Measurements from ENCODE around the gene GAGE10. TPM values are rescaled to one million over a fixed set of nuclear protein-coding genes. Genes with fewer than 3 reads are reported as not detected.

GAGE10 gene
- total and polyA plus RNA-seq, 9 of the 15 experiments (the other 6 are each of a cell fraction or from before 2014, with no cell fraction given) = 0.80 to 3.1 (median 0.96) TPM; not detected in 4

DNA sequence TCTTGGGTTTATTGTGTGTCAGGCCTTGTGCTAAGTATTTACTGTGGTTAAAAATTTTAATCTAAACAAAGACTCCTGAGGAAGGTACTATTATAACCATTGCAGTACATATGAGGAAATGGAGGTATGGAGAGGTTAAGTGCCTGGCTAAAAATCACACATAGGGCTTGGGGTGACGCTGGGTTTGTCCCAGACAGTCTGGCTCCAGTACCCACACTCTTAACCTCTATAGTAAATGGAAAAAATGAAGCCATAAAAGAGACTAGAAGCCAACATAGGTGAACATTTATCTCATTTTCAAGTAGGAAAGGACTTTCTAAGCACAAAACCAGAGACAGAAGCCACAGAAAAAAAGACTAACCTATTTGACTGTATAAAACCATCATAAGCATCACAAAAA is 40.8 kb upstream of the GAGE10 start:
- 0% methylated on average over 1 of the region's 1 CpG for WGBS (ENCODE audit: insufficient coverage, low coverage, missing lambda C conversion rate)
- CTCF ChIA-PET (ENCODE audit: low intra/inter-chr PET ratio) = no interaction called here
- TF ChIP-seq BCOR (IDR thresholded peaks at IDR 0.05) (no peak), ZNF253 (CRISPR knock-in tag; conservative IDR thresholded peaks at IDR 0.05) (no peak), TCF3 (CRISPR knock-in tag; IDR thresholded peaks at IDR 0.05) (no peak), ZNF318 (IDR thresholded peaks at IDR 0.05; ENCODE audit: borderline replicate concordance in 1 of 2, low read depth in 1 of 2) (no peak), ZNF444 (CRISPR knock-in tag; IDR thresholded peaks at IDR 0.05) (no peak), RBM15 (IDR thresholded peaks at IDR 0.05; ENCODE audit: insufficient read depth, low read length) (no peak), MYNN (IDR thresholded peaks at IDR 0.05) (no peak), MYNN (CRISPR knock-in tag; IDR thresholded peaks at IDR 0.05) (no peak), ZNF785 (CRISPR knock-in tag; IDR thresholded peaks at IDR 0.05) (no peak), POLR2AphosphoS5 (IDR thresholded peaks at IDR 0.05; ENCODE audit: control insufficient read depth, insufficient read depth, low read depth, low read length) (no peak), PTBP1 (IDR thresholded peaks at IDR 0.05; ENCODE audit: low read depth, low read length) (no peak), MCM7 (IDR thresholded peaks at IDR 0.05) (no peak)
- FAIRE-seq (no peak), DNase-seq (ENCODE audit: extremely low read depth in 1 of 4, low spot score in 3 of 4) (no peak), ATAC-seq (no peak)
- H3K9me1 ChIP-seq (ENCODE audit: control insufficient read depth, insufficient read depth, low read length) = no peaks in the 10 kb centered on the region
- no peaks in the 10 kb centered on the region for H3K79me2 ChIP-seq (ENCODE audit: control insufficient read depth, insufficient read depth, low read length)
- no peak overlapping the region for H3K9ac ChIP-seq (ENCODE audit: insufficient read depth in 1 of 2, low read depth in 2 of 2, low read length in 2 of 2)
- no peaks in the 10 kb centered on the region for H4K20me1 ChIP-seq (replicated peaks; ENCODE audit: control insufficient read depth, insufficient read depth, low read length)
- intact Hi-C loops (cut with micrococcal nuclease) (no loop called here), in situ Hi-C loops (cut with MboI) (no loop called here)
- no peak overlapping the region for H3K4me3 ChIP-seq
- H3K27ac ChIP-seq (ENCODE audit: extremely low read depth, low read depth, low read length) = no peak overlapping the region
- H3K36me3 ChIP-seq (ENCODE audit: control insufficient read depth, insufficient read depth, low read length) = no peaks in the 10 kb centered on the region
- no TSS peak for BruUV-seq (replicated peaks)
- no peaks in the 10 kb centered on the region for H3K27me3 ChIP-seq (ENCODE audit: control insufficient read depth in 2 of 2, insufficient read depth in 2 of 2, low read length in 2 of 2)
- no peak overlapping the region for H2AFZ ChIP-seq (ENCODE audit: low read depth, low read length)
- H3K4me2 ChIP-seq (ENCODE audit: insufficient read depth, low read length) = no peak overlapping the region
- H3K4me1 ChIP-seq (replicated peaks in 1 of 2; ENCODE audit: control insufficient read depth in 2 of 2, insufficient read depth in 2 of 2, low read length in 2 of 2) = peaks cover 0 to 4% of the 10 kb centered on the region in 2 experiments; a peak in 2 of 5 replicates
- no peaks in the 10 kb centered on the region for H3K9me3 ChIP-seq (replicated peaks; ENCODE audit: control insufficient read depth, insufficient read depth, low read depth, low read length)
- POLR2A ChIA-PET = interaction anchor here (1.0 kb wide), 1 partner anchor 9 kb away, joined by 3 read pairs; no protein-coding TSS in a partner anchor
